DND-41 (cell line): Measurements from ENCODE around the gene COPS9.

Experiments
- CTCF ChIP-seq: IDR thresholded peaks from 2 replicates; pipeline ENCODE4 v1.5.1; 2012; ENCODE audit warnings: borderline replicate concordance, low read length, moderate library complexity, mild to moderate bottlenecking; ENCODE audit not compliant: poor library complexity, severe bottlenecking; ENCODE audit errors: extremely low read depth
- EZH2 ChIP-seq: IDR thresholded peaks from 3 replicates; pipeline ENCODE4 v1.6.1; 2012; ENCODE audit warnings: borderline replicate concordance, low read depth, mild to moderate bottlenecking, moderate library complexity, low read length, inconsistent platforms; ENCODE audit not compliant: severe bottlenecking

GRCh38 chr2:240183875-240184590, 47.9 kb upstream of the COPS9 start:
- no peak for TF ChIP-seq CTCF
- no peak for TF ChIP-seq EZH2
